Measurements from ENCODE around the gene ATMIN. TPM values are rescaled to one million over a fixed set of nuclear protein-coding genes. Genes with fewer than 3 reads are reported as not detected.

The ATMIN gene
- total and polyA plus RNA-seq, 2 experiments from 2014 or later: 22.0 to 60.5 TPM

DNA sequence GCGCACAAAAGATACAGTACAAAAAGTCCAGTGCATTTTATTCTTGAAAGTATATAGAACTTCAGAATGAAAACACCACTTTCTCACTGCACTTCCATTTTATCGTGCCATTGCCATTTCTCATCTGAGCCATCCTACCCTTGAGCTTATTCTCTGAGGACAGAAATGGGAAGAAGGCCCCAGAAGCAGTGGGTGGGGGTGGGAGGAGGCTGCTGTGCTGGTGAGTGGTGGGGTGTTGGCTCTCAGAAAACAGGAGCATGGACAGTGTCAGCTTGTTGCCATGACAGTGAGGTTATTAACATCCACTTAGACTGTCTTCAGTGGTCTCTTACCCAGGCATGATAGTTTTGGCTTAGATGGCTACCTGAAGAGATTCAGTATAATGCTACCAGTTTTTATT is 4.5 kb downstream of the ATMIN start:
- Histone ChIP-seq H3K4me2 (no peak overlapping the region), H3K27ac (ENCODE audit: low read depth) (no peak overlapping the region), H3K79me2 (replicated peaks; ENCODE audit: insufficient read depth) (peaks cover 46% of the 10 kb centered on the region), H3K9me2 (ENCODE audit: insufficient read depth) (0 out of 2 replicates have a peak, but pooled peaks cover 4% of the 10 kb centered on the region), H3K4me3 (no peak overlapping the region), H3F3A (replicated peaks; ENCODE audit: low read depth) (no peaks in the 10 kb centered on the region), H2AFZ (no peak overlapping the region), H3K4me1 (ENCODE audit: insufficient read depth) (peaks cover 9% of the 10 kb centered on the region), H3K36me3 (ENCODE audit: insufficient read depth) (peaks cover 36% of the 10 kb centered on the region), H3K27me3 (ENCODE audit: insufficient read depth) (no peaks in the 10 kb centered on the region), H4K20me1 (replicated peaks; ENCODE audit: insufficient read depth) (peaks cover 24% of the 10 kb centered on the region)
- H3K4me1 Mint-ChIP-seq: peaks cover 11% of the 10 kb centered on the region
- DNase-seq (ENCODE audit: low spot score) (no peak), ATAC-seq (no peak)
- H3K27me3 Mint-ChIP-seq (ENCODE audit: insufficient read depth, low read depth, poor library complexity): peaks cover 3% of the 10 kb centered on the region
- H3K27ac Mint-ChIP-seq: no peak overlapping the region
- TF ChIP-seq REST (IDR thresholded peaks at IDR 0.05; ENCODE audit: unreplicated experiment) (no peak), STAT1 (IDR thresholded peaks at IDR 0.05; ENCODE audit: unreplicated experiment) (no peak), ZNF331 (CRISPR knock-in tag; IDR thresholded peaks at IDR 0.05; ENCODE audit: low read depth) (no peak), JUNB (IDR thresholded peaks at IDR 0.05; ENCODE audit: unreplicated experiment) (no peak), EZH2 (IDR thresholded peaks at IDR 0.05; ENCODE audit: low read depth, unreplicated experiment) (no peak), NANOG (IDR thresholded peaks at IDR 0.05; ENCODE audit: borderline replicate concordance) (no peak), ZNF114 (CRISPR knock-in tag; IDR thresholded peaks at IDR 0.05) (no peak), POLR2AphosphoS5 (IDR thresholded peaks at IDR 0.05; ENCODE audit: low read depth) (no peak), EZH2phosphoT487 (IDR thresholded peaks at IDR 0.05; ENCODE audit: unreplicated experiment) (no peak), CREB1 (CRISPR knock-in tag; IDR thresholded peaks at IDR 0.05; ENCODE audit: low read depth) (no peak)
- TF ChIP-seq, protein P1, sequence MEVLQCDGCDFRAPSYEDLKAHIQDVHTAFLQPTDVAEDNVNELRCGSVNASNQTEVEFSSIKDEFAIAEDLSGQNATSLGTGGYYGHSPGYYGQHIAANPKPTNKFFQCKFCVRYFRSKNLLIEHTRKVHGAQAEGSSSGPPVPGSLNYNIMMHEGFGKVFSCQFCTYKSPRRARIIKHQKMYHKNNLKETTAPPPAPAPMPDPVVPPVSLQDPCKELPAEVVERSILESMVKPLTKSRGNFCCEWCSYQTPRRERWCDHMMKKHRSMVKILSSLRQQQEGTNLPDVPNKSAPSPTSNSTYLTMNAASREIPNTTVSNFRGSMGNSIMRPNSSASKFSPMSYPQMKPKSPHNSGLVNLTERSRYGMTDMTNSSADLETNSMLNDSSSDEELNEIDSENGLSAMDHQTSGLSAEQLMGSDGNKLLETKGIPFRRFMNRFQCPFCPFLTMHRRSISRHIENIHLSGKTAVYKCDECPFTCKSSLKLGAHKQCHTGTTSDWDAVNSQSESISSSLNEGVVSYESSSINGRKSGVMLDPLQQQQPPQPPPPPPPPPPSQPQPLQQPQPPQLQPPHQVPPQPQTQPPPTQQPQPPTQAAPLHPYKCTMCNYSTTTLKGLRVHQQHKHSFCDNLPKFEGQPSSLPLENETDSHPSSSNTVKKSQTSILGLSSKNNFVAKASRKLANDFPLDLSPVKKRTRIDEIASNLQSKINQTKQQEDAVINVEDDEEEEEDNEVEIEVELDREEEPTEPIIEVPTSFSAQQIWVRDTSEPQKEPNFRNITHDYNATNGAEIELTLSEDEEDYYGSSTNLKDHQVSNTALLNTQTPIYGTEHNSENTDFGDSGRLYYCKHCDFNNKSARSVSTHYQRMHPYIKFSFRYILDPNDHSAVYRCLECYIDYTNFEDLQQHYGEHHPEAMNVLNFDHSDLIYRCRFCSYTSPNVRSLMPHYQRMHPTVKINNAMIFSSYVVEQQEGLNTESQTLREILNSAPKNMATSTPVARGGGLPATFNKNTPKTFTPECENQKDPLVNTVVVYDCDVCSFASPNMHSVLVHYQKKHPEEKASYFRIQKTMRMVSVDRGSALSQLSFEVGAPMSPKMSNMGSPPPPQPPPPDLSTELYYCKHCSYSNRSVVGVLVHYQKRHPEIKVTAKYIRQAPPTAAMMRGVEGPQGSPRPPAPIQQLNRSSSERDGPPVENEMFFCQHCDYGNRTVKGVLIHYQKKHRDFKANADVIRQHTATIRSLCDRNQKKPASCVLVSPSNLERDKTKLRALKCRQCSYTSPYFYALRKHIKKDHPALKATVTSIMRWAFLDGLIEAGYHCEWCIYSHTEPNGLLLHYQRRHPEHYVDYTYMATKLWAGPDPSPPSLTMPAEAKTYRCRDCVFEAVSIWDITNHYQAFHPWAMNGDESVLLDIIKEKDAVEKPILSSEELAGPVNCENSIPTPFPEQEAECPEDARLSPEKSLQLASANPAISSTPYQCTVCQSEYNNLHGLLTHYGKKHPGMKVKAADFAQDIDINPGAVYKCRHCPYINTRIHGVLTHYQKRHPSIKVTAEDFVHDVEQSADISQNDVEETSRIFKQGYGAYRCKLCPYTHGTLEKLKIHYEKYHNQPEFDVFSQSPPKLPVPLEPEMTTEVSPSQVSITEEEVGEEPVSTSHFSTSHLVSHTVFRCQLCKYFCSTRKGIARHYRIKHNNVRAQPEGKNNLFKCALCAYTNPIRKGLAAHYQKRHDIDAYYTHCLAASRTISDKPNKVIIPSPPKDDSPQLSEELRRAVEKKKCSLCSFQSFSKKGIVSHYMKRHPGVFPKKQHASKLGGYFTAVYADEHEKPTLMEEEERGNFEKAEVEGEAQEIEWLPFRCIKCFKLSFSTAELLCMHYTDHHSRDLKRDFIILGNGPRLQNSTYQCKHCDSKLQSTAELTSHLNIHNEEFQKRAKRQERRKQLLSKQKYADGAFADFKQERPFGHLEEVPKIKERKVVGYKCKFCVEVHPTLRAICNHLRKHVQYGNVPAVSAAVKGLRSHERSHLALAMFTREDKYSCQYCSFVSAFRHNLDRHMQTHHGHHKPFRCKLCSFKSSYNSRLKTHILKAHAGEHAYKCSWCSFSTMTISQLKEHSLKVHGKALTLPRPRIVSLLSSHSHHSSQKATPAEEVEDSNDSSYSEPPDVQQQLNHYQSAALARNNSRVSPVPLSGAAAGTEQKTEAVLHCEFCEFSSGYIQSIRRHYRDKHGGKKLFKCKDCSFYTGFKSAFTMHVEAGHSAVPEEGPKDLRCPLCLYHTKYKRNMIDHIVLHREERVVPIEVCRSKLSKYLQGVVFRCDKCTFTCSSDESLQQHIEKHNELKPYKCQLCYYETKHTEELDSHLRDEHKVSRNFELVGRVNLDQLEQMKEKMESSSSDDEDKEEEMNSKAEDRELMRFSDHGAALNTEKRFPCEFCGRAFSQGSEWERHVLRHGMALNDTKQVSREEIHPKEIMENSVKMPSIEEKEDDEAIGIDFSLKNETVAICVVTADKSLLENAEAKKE (CRISPR knock-in tag; IDR thresholded peaks at IDR 0.05): no peak
- TF ChIP-seq, protein P2, sequence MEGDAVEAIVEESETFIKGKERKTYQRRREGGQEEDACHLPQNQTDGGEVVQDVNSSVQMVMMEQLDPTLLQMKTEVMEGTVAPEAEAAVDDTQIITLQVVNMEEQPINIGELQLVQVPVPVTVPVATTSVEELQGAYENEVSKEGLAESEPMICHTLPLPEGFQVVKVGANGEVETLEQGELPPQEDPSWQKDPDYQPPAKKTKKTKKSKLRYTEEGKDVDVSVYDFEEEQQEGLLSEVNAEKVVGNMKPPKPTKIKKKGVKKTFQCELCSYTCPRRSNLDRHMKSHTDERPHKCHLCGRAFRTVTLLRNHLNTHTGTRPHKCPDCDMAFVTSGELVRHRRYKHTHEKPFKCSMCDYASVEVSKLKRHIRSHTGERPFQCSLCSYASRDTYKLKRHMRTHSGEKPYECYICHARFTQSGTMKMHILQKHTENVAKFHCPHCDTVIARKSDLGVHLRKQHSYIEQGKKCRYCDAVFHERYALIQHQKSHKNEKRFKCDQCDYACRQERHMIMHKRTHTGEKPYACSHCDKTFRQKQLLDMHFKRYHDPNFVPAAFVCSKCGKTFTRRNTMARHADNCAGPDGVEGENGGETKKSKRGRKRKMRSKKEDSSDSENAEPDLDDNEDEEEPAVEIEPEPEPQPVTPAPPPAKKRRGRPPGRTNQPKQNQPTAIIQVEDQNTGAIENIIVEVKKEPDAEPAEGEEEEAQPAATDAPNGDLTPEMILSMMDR (conservative IDR thresholded peaks at IDR 0.05; ENCODE audit: low read depth in 2 of 2): no peak
- H3K4me3 Mint-ChIP-seq: no peak overlapping the region
- peaks cover 3% of the 10 kb centered on the region; the same call in 2 of the 3 replicates for H3K9me3 Mint-ChIP-seq
- H3K36me3 Mint-ChIP-seq (ENCODE audit: low read depth): peaks cover 73% of the 10 kb centered on the region
